Erythroblast (primary cell): ENCODE data around the gene ZFYVE21.

Experiments used
- GATA1 ChIP-seq: IDR thresholded peaks from 2 replicates; pipeline ENCODE4 v1.6.1; 2011; ENCODE audit warnings: low read depth, mild to moderate bottlenecking, control low read depth, low read length, moderate library complexity
- POLR2A ChIP-seq: IDR thresholded peaks from 2 replicates; pipeline ENCODE4 v1.6.1; 2011; ENCODE audit warnings: mild to moderate bottlenecking, low read length

GRCh38 chr14:103725001-103725682 lies 9.5 kb downstream of the ZFYVE21 start:
- no peak for TF ChIP-seq POLR2A
- TF ChIP-seq GATA1 = no peak
